IMR-90 (cell line): ENCODE results near the gene ACSS3. TPM values are rescaled to one million over a fixed set of nuclear protein-coding genes. Genes with fewer than 3 reads are reported as not detected.

ENCODE experiments used
- ATAC-seq: fragments of 200-7000 bp; cut with Tn5 transposase; 2 replicates; pipeline ENCODE4 v1.9.1; 2020; ENCODE audit warnings: low read depth, mild to moderate bottlenecking, moderate library complexity
- BruUV-seq: library from RNA; stranded (reverse); fragments of 400-500 nt; replicated peaks from 2 replicates; lab custom pipeline; 2021; lab: Mats Ljungman, UMichigan
- CTCF ChIA-PET: fragments of 300-600 bp; formaldehyde crosslinking; extraction: SDS; loops from one replicate; lab custom pipeline; 2021; ENCODE audit warnings: antibody characterized with exemption; lab: Yijun Ruan, JAX
- POLR2A ChIA-PET: fragments of 300-600 bp; sonication (Branson Sonifier 250); formaldehyde crosslinking; loops from one replicate; lab custom pipeline; 2022; ENCODE audit warnings: antibody characterized with exemption; ENCODE audit not compliant: unreplicated experiment; lab: Charles Lee
- DNase-seq: peaks from one replicate; pipeline ENCODE4 v3.0.0; 2013
- H2AFZ ChIP-seq: replicated peaks from 2 replicates; pipeline ENCODE3; 2013; ENCODE audit warnings: low read length, mild to moderate bottlenecking; ENCODE audit not compliant: poor library complexity
- H2AK5ac ChIP-seq: 2 replicates; pipeline ENCODE4 v1.6.1; 2013; ENCODE audit warnings: low read depth, low read length, inconsistent platforms
- H2AK9ac ChIP-seq: replicated peaks from 2 replicates; pipeline ENCODE3; 2013; ENCODE audit warnings: mild to moderate bottlenecking, low read depth, low read length, moderate library complexity; ENCODE audit not compliant: poor library complexity
- H2BK120ac ChIP-seq: 2 replicates; pipeline ENCODE4 v1.6.1; 2013; ENCODE audit warnings: low read depth, low read length, inconsistent platforms
- H2BK15ac ChIP-seq: 3 replicates; pipeline ENCODE4 v1.6.1; 2013; ENCODE audit warnings: low read depth, low read length, inconsistent platforms
- H2BK20ac ChIP-seq: 2 replicates; pipeline ENCODE4 v1.6.1; 2013; ENCODE audit warnings: low read depth, mild to moderate bottlenecking, inconsistent platforms, low read length, moderate library complexity
- H2BK5ac ChIP-seq: 2 replicates; pipeline ENCODE4 v1.6.1; 2013; ENCODE audit warnings: mild to moderate bottlenecking, low read depth, low read length, inconsistent platforms; ENCODE audit not compliant: poor library complexity, severe bottlenecking
- H3K14ac ChIP-seq: replicated peaks from 2 replicates; pipeline ENCODE4 v1.6.1; 2013; ENCODE audit warnings: low read depth, low read length, inconsistent platforms
- H3K18ac ChIP-seq: 2 replicates; pipeline ENCODE4 v1.6.1; 2013; ENCODE audit warnings: low read depth, low read length, control low read depth
- H3K23ac ChIP-seq: 2 replicates; pipeline ENCODE4 v1.6.1; 2013; ENCODE audit warnings: low read depth, low read length, inconsistent platforms
- H3K27ac ChIP-seq: 2 replicates; pipeline ENCODE4 v1.5.1; 2013; ENCODE audit warnings: mild to moderate bottlenecking, control low read depth, low read length; ENCODE audit not compliant: insufficient read depth
- H3K27me3 ChIP-seq: 2 replicates; pipeline ENCODE4 v1.6.1; 2013; ENCODE audit warnings: low read length; ENCODE audit not compliant: control insufficient read depth, insufficient read depth
- H3K36me3 ChIP-seq: 2 replicates; pipeline ENCODE4 v1.6.1; 2013; ENCODE audit warnings: low read length, mixed read lengths; ENCODE audit not compliant: control insufficient read depth, insufficient read depth
- H3K4ac ChIP-seq: 2 replicates; pipeline ENCODE4 v1.6.1; 2013; ENCODE audit warnings: low read depth, low read length, inconsistent platforms
- H3K4me1 ChIP-seq: 2 replicates; pipeline ENCODE4 v1.6.1; 2013; ENCODE audit warnings: low read length, mixed read lengths; ENCODE audit not compliant: control insufficient read depth, insufficient read depth
- H3K4me2 ChIP-seq: 2 replicates; pipeline ENCODE4 v1.6.1; 2013; ENCODE audit warnings: low read depth, mild to moderate bottlenecking, control low read depth, low read length, moderate library complexity
- H3K4me3 ChIP-seq: 2 replicates; pipeline ENCODE4 v1.5.1; 2013; ENCODE audit warnings: low read depth, mild to moderate bottlenecking, control low read depth, low read length, moderate library complexity; ENCODE audit not compliant: insufficient read depth
- H3K56ac ChIP-seq: 2 replicates; pipeline ENCODE4 v1.6.1; 2013; ENCODE audit warnings: low read length, inconsistent platforms; ENCODE audit not compliant: insufficient read depth; ENCODE audit errors: extremely low read depth
- H3K79me1 ChIP-seq, 2 experiments: 2 replicates each; pipeline ENCODE4 v1.6.1; 2013; ENCODE audit warnings: low read length in 2 of 2, inconsistent platforms in 1 of 2, low read depth in 1 of 2
- H3K9ac ChIP-seq: 2 replicates; pipeline ENCODE4 v1.6.1; 2013; ENCODE audit warnings: low read depth, low read length, control low read depth
- H3K9me1 ChIP-seq: 2 replicates; pipeline ENCODE4 v1.6.1; 2013; ENCODE audit warnings: low read length, inconsistent platforms; ENCODE audit not compliant: insufficient read depth
- H3K9me3 ChIP-seq: 2 replicates; pipeline ENCODE4 v1.6.1; 2013; ENCODE audit warnings: low read length; ENCODE audit not compliant: control insufficient read depth, insufficient read depth
- H4K20me1 ChIP-seq: 2 replicates; pipeline ENCODE4 v1.6.1; 2013; ENCODE audit warnings: low read length, inconsistent platforms; ENCODE audit not compliant: insufficient read depth
- H4K5ac ChIP-seq: 2 replicates; pipeline ENCODE4 v1.6.1; 2013; ENCODE audit warnings: mild to moderate bottlenecking, low read depth, low read length, control low read depth
- H4K8ac ChIP-seq, 2 experiments: 2 replicates each; pipeline ENCODE4 v1.6.1; 2013; ENCODE audit warnings: low read depth in 2 of 2, low read length in 2 of 2, control low read depth in 1 of 2, inconsistent platforms in 1 of 2
- H4K91ac ChIP-seq: 2 replicates; pipeline ENCODE4 v1.6.1; 2013; ENCODE audit warnings: low read depth, low read length, inconsistent platforms; ENCODE audit not compliant: insufficient read depth
- MAFK ChIP-seq: IDR thresholded peaks from 2 replicates; pipeline ENCODE4 v1.6.1; 2012; ENCODE audit warnings: low read depth, low read length, improper control_type of control experiment
- USF2 ChIP-seq: fragments of 150-350 bp; IDR thresholded peaks from 2 replicates; pipeline ENCODE4 v1.6.1; 2017; ENCODE audit warnings: mild to moderate bottlenecking, antibody characterized with exemption, low read length, low read depth
- dilution Hi-C: fragments of 300-500 bp; cut with HindIII; formaldehyde crosslinking; loops from one replicate; pipeline ENCODE4 v1.14.3; 2018; ENCODE audit warnings: low sequenced_read_pairs; ENCODE audit not compliant: unreplicated experiment
- in situ Hi-C: fragments of 300-500 bp; cut with MboI; formaldehyde crosslinking; loops from 3 replicates; pipeline ENCODE4 v1.14.3; 2019; ENCODE audit warnings: low sequenced_read_pairs, inconsistent platforms, mixed read lengths
- intact Hi-C: fragments of 100-400 bp; cut with micrococcal nuclease; formaldehyde crosslinking; loops from 2 replicates; pipeline ENCODE4 v1.10.0; 2022
- polyA plus RNA-seq, 3 experiments: library from polyadenylated mRNA; depleted of rRNA; stranded (reverse); fragments of >200 nt; gene quantifications; 2 replicates each; pipeline ENCODE4 v1.2.3, GENCODE V29; 2012; ENCODE audit warnings: low replicate concordance in 1 of 3
- total RNA-seq: library from RNA; depleted of rRNA; stranded (reverse); fragments of >200 nt; gene quantifications from 2 replicates; pipeline ENCODE4 v1.2.3, GENCODE V29; 2012

Gene ACSS3
- total and polyA plus RNA-seq, 2 of the 4 experiments (the other 2 are of a cell fraction), result 0.84 to 2.0 TPM

- in situ Hi-C loops, result no loop called here
These were observed 210.8 kb downstream of the ACSS3 start for GRCh38 chr12:81288651-81289050.

More at GRCh38 chr12:81288651-81289050, 210.8 kb downstream of the ACSS3 start:
- no TSS peak for BruUV-seq
- H3K18ac ChIP-seq, result no peak overlapping the region
- H3K9me3 ChIP-seq, result no peaks in the 10 kb centered on the region
- dilution Hi-C loops, result no loop called here
- no peak overlapping the region for H2BK20ac ChIP-seq
- no peak overlapping the region for H2BK15ac ChIP-seq
- H3K4me2 ChIP-seq, result no peak overlapping the region
- no peaks in the 10 kb centered on the region for H4K20me1 ChIP-seq
- H2AFZ ChIP-seq, result no peak overlapping the region
- ChIA-PET POLR2A (no interaction called here), CTCF (no interaction called here)
- H3K9ac ChIP-seq, result no peak overlapping the region
- no peaks in the 10 kb centered on the region for H3K36me3 ChIP-seq
- H3K9me1 ChIP-seq, result no peaks in the 10 kb centered on the region
- no peak overlapping the region for H3K4ac ChIP-seq
- H4K8ac ChIP-seq, result no peak overlapping the region
- no peak overlapping the region for H3K14ac ChIP-seq
- no peak overlapping the region for H4K91ac ChIP-seq
- no peak overlapping the region for H3K23ac ChIP-seq
- H4K5ac ChIP-seq, result no peak overlapping the region
- H3K79me1 ChIP-seq, result no peaks in the 10 kb centered on the region
- no peak for DNase-seq
- no peak overlapping the region for H2BK120ac ChIP-seq
- no peak overlapping the region for H2AK5ac ChIP-seq
- H2BK5ac ChIP-seq, result no peak overlapping the region
- ATAC-seq, result no peak
- intact Hi-C loops, result no loop called here
- H3K27ac ChIP-seq, result no peak overlapping the region
- H3K27me3 ChIP-seq, result no peaks in the 10 kb centered on the region
- no peak for TF ChIP-seq USF2
- no peak for TF ChIP-seq MAFK
- H3K4me1 ChIP-seq, result no peaks in the 10 kb centered on the region
- no peak overlapping the region for H2AK9ac ChIP-seq
- no peak overlapping the region for H3K56ac ChIP-seq
- no peak overlapping the region for H3K4me3 ChIP-seq
